DMS53 treated with DMSO at 0.1 percent for 48 hours (cell line): ENCODE measurements around the gene RAET1G.
A peak's percentile ranks its signal among the peaks of the same experiment; 100 is the strongest.
"Not testable (repeated sequence)": the region's sequence is repeated elsewhere in the genome, so short reads cannot be mapped to it uniquely, and the experiment has no call there.

Experiments used
- DNase-seq: peaks from one replicate; lab custom pipeline; 2025; ENCODE audit not compliant: unreplicated experiment; lab: John Stamatoyannopoulos, UW

RAET1G gene, protein sequence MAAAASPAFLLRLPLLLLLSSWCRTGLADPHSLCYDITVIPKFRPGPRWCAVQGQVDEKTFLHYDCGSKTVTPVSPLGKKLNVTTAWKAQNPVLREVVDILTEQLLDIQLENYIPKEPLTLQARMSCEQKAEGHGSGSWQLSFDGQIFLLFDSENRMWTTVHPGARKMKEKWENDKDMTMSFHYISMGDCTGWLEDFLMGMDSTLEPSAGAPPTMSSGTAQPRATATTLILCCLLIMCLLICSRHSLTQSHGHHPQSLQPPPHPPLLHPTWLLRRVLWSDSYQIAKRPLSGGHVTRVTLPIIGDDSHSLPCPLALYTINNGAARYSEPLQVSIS

DNA sequence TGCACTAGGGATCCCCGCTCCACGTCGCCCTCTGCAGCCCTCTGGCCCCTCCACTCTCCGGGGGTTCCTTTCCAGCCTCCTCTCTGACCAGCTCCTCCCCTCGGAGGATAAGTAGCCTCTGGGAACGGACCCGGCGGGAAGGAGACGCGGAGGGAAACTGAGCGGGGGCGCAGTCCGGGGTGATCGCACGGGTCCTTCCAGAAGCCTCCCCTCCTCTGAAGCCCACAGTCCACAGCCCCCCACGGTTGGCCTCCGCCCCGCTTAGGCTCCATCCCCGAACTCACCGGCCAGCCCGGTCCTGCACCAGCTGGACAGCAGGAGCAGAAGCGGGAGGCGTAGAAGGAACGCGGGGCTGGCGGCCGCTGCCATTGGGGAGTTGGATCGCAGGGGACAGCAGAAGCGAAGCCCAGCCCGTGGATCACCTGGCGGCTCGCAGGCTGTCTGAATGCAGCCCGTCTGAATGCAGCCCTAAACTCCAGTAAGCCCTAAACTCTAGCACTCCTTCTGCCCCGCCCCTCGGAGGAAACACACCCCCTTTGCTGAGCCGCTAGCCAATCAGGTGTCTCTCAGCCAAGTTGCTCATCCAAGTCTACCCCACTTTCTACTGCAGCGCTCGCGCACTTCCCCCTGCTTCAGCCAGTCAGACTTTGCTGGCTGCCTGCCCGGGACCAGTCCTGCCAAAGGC is at the start of gene RAET1G:
Gene RAET1G, minus strand, starts transcription at position 480 of the 685 bp plus-strand sequence. Its CDS starts 111 bp downstream, at position 369.
- peak; percentile 72 for DNase-seq

DNA sequence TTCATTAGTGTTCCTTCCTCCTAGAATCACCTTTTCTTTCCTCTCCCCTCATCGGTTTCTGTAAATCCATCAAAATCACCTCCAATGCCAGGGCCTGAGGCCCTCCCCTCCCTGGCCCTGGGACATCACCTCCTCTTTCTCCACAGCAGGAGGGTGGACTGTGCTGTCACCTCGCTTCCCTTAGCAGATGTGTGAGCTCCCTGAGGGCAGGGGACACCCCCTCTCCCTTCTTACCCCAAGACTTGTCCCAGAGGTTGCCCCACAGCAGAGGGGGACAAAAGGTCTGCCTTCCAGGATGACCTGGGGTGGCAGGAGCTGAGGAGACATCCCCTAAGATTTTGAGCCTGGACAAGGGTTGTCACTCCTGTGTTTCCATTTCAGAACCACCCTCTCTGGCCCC is 46.7 kb upstream of the RAET1G start:
- no peak for DNase-seq

DNA sequence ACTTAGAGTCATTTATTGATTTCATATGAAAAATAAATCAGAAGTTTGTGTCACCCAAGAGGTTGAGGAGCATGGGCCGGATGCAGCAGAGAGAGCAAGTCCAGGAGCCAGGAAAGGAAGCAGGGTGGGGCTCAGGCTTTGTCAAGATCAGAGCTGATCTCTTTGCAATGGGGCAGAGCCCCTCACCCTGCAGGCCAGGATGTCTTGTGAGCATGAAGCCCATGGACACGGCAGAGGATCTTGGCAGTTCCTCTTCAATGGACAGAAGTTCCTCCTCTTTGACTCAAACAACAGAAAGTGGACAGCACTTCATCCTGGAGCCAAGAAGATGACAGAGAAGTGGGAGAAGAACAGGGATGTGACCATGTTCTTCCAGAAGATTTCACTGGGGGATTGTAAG is 46.0 kb upstream of the RAET1G start:
- DNase-seq = not testable (repeated sequence)

DNA sequence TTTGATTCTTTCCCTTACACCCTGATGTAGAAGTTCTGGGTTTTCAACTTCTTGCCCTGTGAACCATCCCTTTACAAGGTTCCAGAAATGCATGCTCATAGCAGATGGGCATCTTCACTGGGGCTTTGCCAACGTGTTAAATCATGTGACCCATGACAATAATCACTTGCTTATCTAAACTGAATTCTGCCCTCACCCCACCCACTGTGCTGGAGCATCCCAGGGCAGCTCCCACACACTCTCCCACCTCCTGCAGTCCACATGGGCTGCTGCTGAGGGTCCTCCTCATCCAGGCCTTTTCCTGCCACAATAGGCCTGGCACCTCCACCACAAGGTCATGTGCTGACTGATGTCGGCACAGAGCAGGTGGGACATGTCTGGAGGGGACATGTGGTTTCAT is 45.1 kb upstream of the RAET1G start:
- DNase-seq = not testable (repeated sequence)

DNA sequence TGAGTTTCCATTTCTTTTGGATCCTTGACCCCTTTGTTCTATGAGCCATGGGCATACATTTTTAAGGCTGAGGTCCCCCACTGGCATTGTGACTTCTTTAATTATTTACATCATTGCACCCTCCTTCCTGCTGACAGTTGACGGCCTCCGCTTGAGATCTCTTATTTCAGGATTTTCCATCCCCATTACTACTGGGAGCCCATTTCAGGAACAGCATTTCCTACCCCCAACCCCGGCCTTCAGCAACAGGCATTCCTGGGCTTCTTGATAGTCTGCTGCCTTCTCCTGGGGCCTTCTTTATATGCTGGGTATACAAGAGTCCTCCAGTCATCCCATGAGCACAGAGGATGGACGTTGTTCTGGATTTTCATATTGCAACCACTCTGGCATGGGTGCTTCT is 44.7 kb upstream of the RAET1G start:
- no peak for DNase-seq

DNA sequence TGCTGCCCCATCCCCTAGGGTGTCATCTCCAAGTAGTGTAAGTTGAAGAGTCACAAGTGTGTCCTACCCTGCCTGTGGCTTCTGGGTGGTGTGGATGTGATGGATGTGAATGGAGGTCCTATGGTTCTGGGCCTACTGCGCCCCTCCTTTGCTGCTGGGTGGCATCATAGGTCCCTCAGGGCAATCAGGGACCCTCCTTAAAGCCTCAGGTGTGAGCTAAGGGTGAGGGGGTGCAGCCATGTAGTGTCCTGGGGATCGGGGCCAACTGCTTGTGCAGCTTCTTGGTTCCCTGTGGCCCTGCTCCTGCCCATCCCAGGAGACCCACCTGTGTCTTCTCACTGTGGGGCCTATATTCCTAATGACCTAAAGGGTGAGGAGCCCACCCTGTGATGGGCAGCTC is 43.4 kb upstream of the RAET1G start:
- DNase-seq = not testable (repeated sequence)

DNA sequence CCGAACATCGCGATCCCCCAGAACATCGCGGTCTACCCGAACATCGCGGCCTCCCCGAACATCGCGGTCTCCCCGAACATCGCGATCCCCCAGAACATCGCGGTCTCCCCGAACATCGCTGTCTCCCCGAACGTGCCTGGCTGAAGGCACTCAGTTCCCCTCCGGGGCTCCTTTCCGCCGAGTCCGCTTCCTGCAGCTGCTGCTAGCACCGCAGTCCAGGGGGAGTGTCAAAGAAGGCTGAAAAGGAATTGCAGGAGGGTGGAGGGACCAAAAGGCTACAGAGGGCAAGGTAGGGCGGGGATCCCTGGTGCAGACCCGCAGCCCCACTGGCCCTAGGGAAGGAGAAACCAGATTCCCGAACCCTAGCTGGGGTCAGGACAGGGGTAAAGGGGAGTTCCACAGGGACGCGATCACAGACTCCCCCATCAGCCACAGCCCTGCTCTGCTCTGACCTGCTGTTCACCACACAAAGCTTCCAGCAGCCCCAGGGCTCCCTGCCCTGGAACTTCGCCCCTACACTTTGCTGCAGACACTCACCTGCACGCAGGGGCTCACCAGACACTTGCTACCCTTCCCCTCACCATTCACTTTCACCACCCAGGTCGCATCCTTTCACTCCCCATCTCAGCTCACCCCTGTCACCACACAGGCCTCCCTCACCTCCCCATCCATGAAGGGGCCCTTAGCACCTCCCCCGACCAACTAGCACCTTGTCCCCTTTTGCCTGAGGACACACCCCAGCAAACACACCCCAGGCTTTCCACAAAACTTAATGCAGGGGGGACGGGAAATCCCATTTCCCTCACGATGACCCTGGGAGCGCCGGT is 42.5 kb upstream of the RAET1G start:
- DNase-seq = no peak

DNA sequence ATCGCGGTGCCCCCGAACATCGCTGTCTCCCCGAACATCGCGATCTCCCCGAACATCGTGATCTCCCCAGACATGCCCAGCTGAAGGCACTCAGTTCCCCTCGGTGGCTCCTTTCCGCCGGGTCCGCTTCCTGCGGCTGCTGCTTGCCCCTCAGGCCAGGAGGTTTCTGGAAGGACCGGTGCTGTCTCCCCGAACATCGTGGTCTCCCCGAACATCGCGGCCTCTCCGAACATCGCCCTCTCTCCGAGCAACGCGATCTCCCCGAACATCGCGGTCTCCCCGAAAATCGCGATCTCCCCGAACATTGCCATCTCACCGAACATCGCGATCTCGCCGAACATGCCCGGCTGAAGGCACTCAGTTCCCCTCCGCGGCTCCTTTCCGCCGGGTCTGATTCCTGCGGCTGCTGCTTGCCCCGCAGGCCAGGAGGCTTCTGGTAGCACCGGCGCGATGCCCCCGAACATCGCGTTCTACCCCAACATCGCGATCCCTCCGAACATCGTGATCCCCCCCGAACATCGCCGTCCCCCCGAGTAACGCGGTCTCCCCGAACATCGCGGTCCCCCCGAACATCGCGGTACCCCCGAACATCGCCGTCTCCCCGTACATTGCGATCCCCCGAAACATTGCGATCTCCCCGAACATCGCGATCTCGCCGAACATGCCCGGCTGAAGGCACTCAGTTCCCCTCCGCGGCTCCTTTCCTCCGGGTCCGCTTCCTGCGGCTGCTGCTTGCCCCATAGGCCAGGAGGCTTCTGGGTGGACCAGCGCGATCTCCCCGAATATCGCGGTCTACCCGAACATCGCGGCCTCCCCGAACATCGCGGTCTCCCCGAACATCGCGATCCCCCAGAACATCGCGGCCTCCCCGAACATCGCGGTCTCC is 41.6 kb upstream of the RAET1G start:
- DNase-seq = no peak

DNA sequence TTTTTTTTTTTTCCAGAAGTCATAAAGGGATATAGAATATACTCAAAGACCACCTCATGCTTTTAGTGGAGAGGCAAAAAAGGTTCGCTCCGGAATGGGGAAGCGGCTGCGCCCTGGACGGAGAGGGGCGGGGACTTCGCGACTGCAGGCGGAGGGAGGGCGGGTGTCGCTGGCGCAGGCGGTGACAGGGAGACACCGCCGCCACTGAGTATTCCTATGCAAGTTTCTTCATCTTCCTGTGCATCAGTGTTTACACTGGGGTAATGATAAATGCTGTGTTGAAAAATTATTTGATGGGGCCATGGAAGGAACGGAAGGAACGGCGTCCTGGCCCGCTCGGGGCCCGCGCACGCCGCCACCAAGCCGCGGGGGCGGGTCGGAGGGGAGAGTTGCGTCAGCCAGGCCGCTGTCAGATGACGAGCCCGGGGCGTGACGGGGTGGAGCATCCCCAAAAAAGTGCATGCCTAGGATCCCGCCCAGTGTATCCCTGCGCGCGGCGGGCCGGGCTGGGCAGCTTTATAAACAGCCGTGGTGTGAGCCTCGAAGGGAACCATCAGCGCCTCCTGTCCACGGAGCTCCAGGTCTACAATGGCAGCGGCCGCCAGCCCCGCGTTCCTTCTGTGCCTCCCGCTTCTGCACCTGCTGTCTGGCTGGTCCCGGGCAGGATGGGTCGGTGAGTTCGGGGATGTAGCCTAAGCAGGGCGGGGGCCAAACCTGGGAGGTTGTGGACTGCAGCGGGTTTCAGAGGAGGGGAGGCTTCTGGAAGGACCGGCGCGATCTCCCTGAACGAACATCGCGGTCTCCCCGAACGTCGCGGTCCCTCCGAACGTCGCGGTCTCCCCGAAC is 40.8 kb upstream of the RAET1G start, which contains the start of gene ULBP1:
Gene ULBP1, plus strand, starts transcription at position 482 of the 846 bp plus-strand sequence. Its CDS starts 107 bp downstream, at position 589.
- DNase-seq = peak; percentile 53

DNA sequence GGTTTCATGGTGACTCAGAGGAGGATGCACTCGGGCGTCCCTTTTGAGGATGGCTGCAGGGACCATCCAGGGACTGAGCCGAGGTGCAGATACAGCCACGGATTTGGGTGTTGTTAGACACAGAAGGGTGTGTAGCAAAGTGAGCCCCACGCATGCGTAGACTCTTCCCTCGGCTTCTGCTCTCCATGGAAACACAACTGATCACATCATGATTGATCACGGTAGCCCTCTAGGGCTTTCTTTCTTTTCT is 40.2 kb upstream of the RAET1G start:
- DNase-seq = peak; percentile 38

DNA sequence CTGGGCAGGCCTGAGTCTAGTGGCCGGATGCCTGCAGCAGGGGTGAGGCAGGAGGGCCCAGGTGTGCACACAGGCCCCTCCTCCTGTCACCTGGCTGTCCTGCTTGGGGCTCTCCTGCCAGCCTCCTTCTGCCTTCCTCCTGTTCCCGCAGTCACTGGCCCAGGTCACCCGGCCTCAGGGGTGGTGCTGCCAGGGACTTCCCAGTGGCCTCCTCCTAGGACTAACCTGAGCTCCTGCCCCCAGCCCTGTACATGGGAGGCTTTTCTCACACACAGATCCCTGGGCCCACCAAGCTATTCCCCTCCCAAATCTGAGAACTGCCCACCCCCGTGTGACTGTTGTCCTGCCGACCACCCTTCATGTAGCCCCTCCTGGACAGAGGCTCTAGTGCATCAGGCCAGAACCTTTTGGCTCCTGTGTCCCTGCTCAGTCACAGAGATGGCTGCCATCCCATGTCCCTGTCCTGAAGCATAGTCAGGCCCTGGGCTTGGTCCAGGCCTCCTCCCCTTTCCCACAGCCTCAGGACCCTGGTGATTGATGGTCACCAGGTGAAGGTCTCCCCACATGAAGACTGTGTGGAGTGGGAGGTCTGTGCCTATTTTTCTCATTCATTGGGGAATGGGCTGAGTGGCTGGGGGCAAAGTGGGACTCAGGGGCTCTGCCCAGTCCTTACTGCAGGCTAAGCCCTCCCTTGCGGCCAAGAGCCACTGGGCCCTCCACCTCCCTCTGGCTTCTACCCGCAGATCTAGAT is 39.7 kb upstream of the RAET1G start:
- DNase-seq = no peak

DNA sequence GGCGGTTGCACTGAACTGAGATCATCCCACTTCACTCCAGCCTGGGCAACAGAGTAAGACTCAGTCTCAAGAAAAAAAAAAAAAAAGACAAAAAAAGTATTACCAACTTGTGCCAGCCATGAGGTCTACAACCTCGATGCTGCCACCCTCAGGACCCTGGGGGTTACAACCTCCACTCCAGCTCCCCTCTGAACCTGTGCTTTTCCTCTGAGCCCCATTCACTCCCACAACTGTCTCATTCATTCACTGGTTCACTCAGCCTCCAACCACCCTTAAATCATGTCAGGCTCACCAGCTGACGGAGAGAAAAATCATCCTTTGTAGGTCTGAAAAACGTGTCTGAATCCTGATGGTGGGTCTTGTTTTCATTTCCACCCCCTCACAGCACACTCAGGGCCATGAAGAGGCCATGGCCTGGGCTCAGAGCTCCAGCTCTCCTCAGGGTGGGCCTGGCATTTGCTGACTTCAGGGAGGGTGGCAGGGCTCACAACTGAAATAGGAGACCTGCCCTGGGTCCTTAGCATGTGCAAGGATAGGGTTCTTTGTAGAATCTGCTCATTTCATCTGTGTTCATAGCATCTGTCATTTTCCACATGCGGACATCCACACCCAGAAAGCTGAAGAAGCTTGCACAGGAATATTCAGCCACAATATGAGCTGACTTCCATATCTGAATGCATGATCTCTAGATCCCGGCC is 39.0 kb upstream of the RAET1G start:
- no peak for DNase-seq

DNA sequence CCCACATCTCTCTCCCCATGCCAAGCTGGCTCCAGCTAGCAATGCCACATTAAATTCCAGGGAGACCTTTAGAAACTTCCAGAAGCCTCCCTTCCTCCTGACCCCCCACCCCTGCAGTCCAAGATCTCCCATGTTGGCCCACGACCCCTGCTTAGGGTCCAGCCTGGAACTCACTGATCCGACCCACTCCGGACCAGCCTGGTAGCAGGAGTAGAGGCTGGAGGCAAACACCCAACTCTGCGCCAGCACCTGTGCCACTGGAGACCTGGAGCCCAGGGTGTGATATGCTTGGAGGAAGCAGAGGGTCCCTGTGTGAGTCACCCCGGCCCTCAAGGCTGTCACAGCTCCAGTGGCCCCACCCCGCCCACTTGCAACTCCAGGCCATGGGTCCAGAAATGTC is 37.6 kb upstream of the RAET1G start:
- no peak for DNase-seq

DNA sequence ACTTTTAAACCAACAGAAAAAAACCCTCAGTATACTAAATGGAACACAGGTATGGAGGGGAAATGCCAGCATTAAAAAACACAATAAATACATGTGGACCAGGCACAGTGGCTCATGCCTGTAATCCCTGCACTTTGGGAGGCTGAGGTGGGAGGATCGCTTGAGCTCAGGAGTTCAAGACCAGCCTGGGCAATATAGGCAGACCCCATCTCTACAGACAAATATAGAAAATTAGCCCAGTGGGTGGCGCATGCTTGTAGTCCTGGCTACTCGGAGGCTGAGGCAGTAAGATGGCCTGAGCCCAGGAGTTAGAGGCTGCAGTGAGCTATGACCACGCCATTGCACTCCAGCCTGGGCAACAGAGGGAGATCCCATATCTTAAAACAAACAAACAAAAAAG is 36.9 kb upstream of the RAET1G start:
- DNase-seq = not testable (repeated sequence)

DNA sequence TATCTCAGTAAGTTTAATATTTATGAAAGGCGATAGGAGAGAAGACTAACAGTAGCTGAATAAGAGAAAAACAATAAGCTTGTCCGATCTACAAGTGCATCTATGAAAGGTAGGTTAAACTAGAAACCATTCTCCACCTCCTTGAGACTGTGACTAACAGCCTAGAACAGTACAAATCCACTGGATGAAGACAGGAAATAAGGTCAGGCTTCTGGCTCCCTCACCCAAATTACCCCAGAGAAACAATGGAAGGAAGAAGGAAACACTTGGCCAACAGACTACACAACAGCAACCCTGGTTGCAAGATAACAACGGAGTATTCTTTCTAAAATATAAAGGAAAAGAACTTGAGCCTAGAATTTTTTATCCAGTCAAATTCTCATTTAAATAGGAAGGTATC is 35.2 kb upstream of the RAET1G start:
- DNase-seq = not testable (repeated sequence)

DNA sequence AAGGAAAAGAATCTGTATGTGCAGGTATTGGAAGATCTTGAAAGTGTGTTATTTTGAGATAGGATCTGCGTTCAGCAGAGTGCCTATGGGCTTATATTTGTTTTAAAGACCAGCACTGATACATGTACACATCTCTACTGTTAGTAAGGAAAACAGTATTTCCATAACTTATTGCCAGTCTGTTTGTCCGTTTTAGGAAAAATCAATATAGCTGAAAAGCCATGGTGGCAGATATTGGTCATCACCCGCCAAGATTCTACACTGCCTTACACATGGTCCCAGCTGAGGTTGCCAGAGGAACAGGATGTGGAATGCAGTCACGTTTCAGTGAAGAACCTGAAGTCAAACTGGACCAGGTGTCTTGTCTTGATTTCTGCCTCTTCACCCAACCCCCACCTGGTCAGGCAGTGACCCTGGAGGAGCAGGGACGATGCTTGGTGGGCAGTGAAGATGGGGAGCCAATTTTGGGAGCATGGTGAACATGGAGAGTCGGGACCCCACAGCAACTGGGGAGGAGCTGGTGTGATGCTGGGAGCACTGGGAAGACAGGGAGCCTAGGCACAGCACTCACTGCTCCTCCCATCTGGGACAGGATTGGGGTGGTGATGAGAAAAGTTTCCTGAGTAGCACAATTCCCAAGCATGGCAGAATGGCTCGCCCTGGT is 32.9 kb upstream of the RAET1G start:
- not testable (repeated sequence) for DNase-seq

DNA sequence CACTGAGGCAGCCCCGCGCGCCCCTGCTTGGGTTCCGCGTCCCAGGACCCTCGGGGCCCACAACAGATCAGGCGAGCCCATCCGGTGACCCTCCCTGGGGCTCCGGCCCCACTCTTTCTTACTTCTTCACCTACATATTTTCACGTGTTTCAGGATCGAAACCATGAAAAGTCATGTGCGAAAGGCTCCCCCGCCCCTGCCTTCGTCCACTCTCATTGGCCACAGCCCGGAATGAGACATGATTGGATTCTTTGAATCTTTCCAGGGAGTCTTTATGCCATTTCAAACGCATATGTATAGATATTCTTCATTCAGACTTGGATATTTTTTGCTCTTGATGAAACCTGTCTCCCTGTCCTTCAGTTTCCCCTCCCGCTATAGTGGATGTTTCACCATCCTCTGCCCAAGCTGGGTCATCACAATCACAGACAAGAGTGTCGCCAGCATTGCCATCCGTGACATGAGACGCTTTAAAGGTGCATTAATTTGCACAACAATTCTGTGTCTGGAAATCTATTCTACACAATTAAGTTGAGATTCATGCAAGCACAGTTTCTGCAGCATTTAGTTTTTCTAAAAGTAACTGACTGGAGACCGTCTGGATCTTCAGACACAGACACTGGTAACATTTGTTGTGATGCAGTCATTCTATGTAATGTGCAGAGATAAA is 32.2 kb upstream of the RAET1G start:
- not testable (repeated sequence) for DNase-seq
